NK-92 treated with Interleukin-12 subunit alpha and Interleukin-12 subunit beta, amount 100 ng/mL, for 24 hours (cell line): ENCODE data around the gene SYT14.
"Not testable (repeated sequence)": the region's sequence is repeated elsewhere in the genome, so short reads cannot be mapped to it uniquely, and the experiment has no call there.

Experiments
- DNase-seq: peaks from one replicate; lab custom pipeline; 2025; lab: John Stamatoyannopoulos, UW

The SYT14 gene

GRCh38 chr1:209937996-209938959 lies at the start of gene SYT14:
Gene SYT14 (plus strand): TSS chr1:209938217. CDS start chr1:209938265, 48 bp downstream.
- no peak for DNase-seq

GRCh38 chr1:209888291-209889076 lies 49.5 kb upstream of the SYT14 start:
- DNase-seq = not testable (repeated sequence)

- DNase-seq = no peak
These were observed 49.0 kb upstream of the SYT14 start for GRCh38 chr1:209889077-209889418.

- no peak for DNase-seq
These were observed 47.2 kb upstream of the SYT14 start for GRCh38 chr1:209890641-209891330.

GRCh38 chr1:209893751-209894150 lies 44.3 kb upstream of the SYT14 start:
- no peak for DNase-seq

- no peak for DNase-seq
These were observed 42.3 kb upstream of the SYT14 start for GRCh38 chr1:209895709-209896108.

GRCh38 chr1:209896346-209896745 lies 41.7 kb upstream of the SYT14 start:
- no peak for DNase-seq

GRCh38 chr1:209898271-209898670 lies 39.7 kb upstream of the SYT14 start:
- DNase-seq = not testable (repeated sequence)

GRCh38 chr1:209898851-209899250 lies 39.2 kb upstream of the SYT14 start:
- not testable (repeated sequence) for DNase-seq

GRCh38 chr1:209899948-209900347 lies 38.1 kb upstream of the SYT14 start:
- no peak for DNase-seq

- no peak for DNase-seq
These were observed 37.3 kb upstream of the SYT14 start for GRCh38 chr1:209900734-209901133.

- DNase-seq = no peak
These were observed 36.8 kb upstream of the SYT14 start for GRCh38 chr1:209901211-209901610.

GRCh38 chr1:209904774-209905173 lies 33.2 kb upstream of the SYT14 start:
- not testable (repeated sequence) for DNase-seq

- no peak for DNase-seq
These were observed 26.3 kb upstream of the SYT14 start for GRCh38 chr1:209911746-209912145.

- no peak for DNase-seq
These were observed 25.7 kb upstream of the SYT14 start for GRCh38 chr1:209912306-209912705.

- DNase-seq = not testable (repeated sequence)
These were observed 18.4 kb upstream of the SYT14 start for GRCh38 chr1:209919637-209920036.

- DNase-seq = no peak
These were observed 17.2 kb upstream of the SYT14 start for GRCh38 chr1:209920844-209921243.

- no peak for DNase-seq
These were observed 13.6 kb upstream of the SYT14 start for GRCh38 chr1:209924390-209924789.

- DNase-seq = no peak
These were observed 12.0 kb upstream of the SYT14 start for GRCh38 chr1:209926045-209926444.

- DNase-seq = no peak
These were observed 10.6 kb upstream of the SYT14 start for GRCh38 chr1:209927466-209927865.

- no peak for DNase-seq
These were observed 8.3 kb upstream of the SYT14 start for GRCh38 chr1:209929751-209930150.

- no peak for DNase-seq
These were observed 6.9 kb upstream of the SYT14 start for GRCh38 chr1:209931141-209931540.
